ENCODE results near the gene RAB6A. TPM values are rescaled to one million over a fixed set of nuclear protein-coding genes. Genes with fewer than 3 reads are reported as not detected.

Gene RAB6A
- total RNA-seq = 100 to 1,000 TPM in 1 of 2 experiments, 10 to 100 TPM in 1; 97.7 to 101 TPM

- peak; percentile 95 for ATAC-seq
- ChIA-PET CTCF (interaction anchor here (1.0 to 2.4 kb wide), 5 partner anchors 18 to 135 kb away, joined by 3 to 26 read pairs (median 3); partner anchors contain the start of gene MRPL48), POLR2A (interaction anchor here (0.5 to 4.1 kb wide), 5 partner anchors 11 to 394 kb away, joined by 3 to 44 read pairs (median 5); partner anchors contain the start of gene MRPL48)
- DNase-seq = peak; percentile 100
- H3K9me3 Mint-ChIP-seq (ENCODE audit: insufficient read depth) = no peaks in the 10 kb centered on the region
- peaks cover 24% of the 10 kb centered on the region for H3K4me1 Mint-ChIP-seq (ENCODE audit: low read depth)
- H3K27ac Mint-ChIP-seq = peak within 1 kb of the TSS; percentile 87
- peaks cover 9% of the 10 kb centered on the region for H3K36me3 Mint-ChIP-seq (ENCODE audit: low read depth)
- peak within 1 kb of the TSS; percentile 85 for H3K4me3 Mint-ChIP-seq
- no peaks in the 10 kb centered on the region for H3K27me3 Mint-ChIP-seq (ENCODE audit: low read depth)
Measured at GRCh38 chr11:73760679-73761402, at the start of gene RAB6A. Gene RAB6A, minus strand, starts transcription at chr11:73761074. Its CDS starts 439 bp downstream, at chr11:73760635.

- H3K9me3 Mint-ChIP-seq (ENCODE audit: insufficient read depth) = no peaks in the 10 kb centered on the region
- no peak overlapping the region for H3K4me3 Mint-ChIP-seq
- H3K27me3 Mint-ChIP-seq (ENCODE audit: low read depth) = no peaks in the 10 kb centered on the region
- ChIA-PET POLR2A (no interaction called here), CTCF (no interaction called here)
- DNase-seq (no peak), ATAC-seq (no peak)
- H3K4me1 Mint-ChIP-seq (ENCODE audit: low read depth) = no peaks in the 10 kb centered on the region
- H3K27ac Mint-ChIP-seq = no peak overlapping the region
- H3K36me3 Mint-ChIP-seq (ENCODE audit: low read depth) = peaks cover 27% of the 10 kb centered on the region
Measured at GRCh38 chr11:73810637-73811036, 49.8 kb upstream of the RAB6A start.

DNA sequence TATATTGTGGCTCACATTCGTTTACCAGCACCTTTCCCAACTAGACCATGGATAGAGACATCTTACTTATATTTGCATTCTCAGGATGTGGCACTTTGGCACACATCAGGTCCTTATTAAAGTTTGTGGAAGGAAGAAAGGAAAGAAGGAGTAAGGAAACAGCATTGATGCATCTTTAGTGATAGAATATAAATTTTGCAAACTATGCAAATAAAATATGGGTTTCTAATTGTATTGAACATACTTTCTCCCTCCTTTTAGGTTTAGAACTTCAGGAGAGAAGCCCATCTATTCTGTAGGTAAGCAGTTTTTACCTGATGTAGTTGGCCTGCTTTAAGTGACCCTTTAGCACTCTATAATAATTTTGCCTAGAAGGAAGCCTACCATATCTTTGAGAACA lies 47.2 kb upstream of the RAB6A start:
- Mint-ChIP-seq H3K27ac (no peak overlapping the region), H3K4me3 (no peak overlapping the region), H3K36me3 (ENCODE audit: low read depth) (peaks cover 23% of the 10 kb centered on the region), H3K9me3 (ENCODE audit: insufficient read depth) (no peaks in the 10 kb centered on the region), H3K27me3 (ENCODE audit: low read depth) (no peaks in the 10 kb centered on the region), H3K4me1 (ENCODE audit: low read depth) (no peaks in the 10 kb centered on the region)
- CTCF ChIA-PET = no interaction called here
- ATAC-seq (no peak), DNase-seq (no peak)
- POLR2A ChIA-PET = no interaction called here

DNA sequence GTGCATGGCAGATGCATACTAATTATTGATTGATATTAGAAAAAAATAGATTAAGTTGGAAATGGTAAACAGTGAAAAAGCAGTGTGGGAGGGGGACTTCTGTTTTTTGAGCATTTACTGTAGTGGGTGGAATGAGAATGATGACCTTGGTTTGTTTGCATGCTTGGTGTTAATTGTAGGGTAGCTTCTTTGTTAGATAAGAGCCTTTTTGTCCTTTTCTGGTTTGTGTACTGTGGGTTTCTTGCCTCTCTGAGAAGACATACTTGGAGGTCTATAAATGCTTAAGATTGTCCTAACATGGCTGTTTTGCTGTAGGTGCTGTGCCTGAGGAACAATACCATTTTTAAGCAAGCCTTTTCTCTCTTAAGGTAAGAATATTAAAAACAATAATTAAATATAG lies 43.8 kb upstream of the RAB6A start:
- peaks cover 14% of the 10 kb centered on the region for H3K36me3 Mint-ChIP-seq (ENCODE audit: low read depth)
- ATAC-seq (no peak), DNase-seq (no peak)
- H3K27me3 Mint-ChIP-seq (ENCODE audit: low read depth) = no peaks in the 10 kb centered on the region
- no peaks in the 10 kb centered on the region for H3K9me3 Mint-ChIP-seq (ENCODE audit: insufficient read depth)
- no peaks in the 10 kb centered on the region for H3K4me1 Mint-ChIP-seq (ENCODE audit: low read depth)
- ChIA-PET POLR2A (no interaction called here), CTCF (no interaction called here)
- no peak overlapping the region for H3K4me3 Mint-ChIP-seq
- H3K27ac Mint-ChIP-seq = peak overlapping the region; percentile 36

GRCh38 chr11:73801136-73801535 lies 40.3 kb upstream of the RAB6A start:
- POLR2A ChIA-PET = no interaction called here
- no peak overlapping the region for H3K4me3 Mint-ChIP-seq
- H3K27ac Mint-ChIP-seq = no peak overlapping the region
- H3K27me3 Mint-ChIP-seq (ENCODE audit: low read depth) = no peaks in the 10 kb centered on the region
- H3K36me3 Mint-ChIP-seq (ENCODE audit: low read depth) = peaks cover 5% of the 10 kb centered on the region
- DNase-seq = no peak
- no peaks in the 10 kb centered on the region for H3K4me1 Mint-ChIP-seq (ENCODE audit: low read depth)
- CTCF ChIA-PET = no interaction called here
- H3K9me3 Mint-ChIP-seq (ENCODE audit: insufficient read depth) = no peaks in the 10 kb centered on the region
- no peak for ATAC-seq

GRCh38 chr11:73800276-73800806 lies 39.5 kb upstream of the RAB6A start:
- no peak for ATAC-seq
- POLR2A ChIA-PET = no interaction called here

DNA sequence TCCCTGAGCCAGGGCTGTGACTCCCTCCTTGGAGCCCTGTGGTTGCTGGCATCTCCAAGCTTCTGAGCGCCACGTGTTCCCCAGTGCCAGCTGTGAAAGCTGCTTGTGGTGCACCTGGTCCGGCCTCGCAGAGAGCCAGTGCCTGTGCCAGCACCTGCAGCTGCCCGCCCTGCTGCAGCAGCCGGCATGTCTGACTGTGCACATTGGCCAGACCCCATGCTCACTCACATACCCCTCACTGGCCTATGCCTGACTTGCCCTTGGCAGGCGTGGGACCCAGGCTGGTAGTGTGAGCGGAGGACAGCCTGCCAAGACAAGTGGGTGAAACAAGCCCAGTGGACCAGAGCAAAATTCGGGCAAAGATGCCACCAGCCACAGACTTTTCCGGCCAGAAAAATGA lies 36.6 kb upstream of the RAB6A start:
- CTCF ChIA-PET = no interaction called here
- no peak for ATAC-seq
- Mint-ChIP-seq H3K4me1 (ENCODE audit: low read depth) (peaks cover 3% of the 10 kb centered on the region), H3K27me3 (ENCODE audit: low read depth) (no peaks in the 10 kb centered on the region), H3K9me3 (ENCODE audit: insufficient read depth) (no peaks in the 10 kb centered on the region), H3K4me3 (no peak overlapping the region), H3K36me3 (ENCODE audit: low read depth) (peaks cover 2% of the 10 kb centered on the region), H3K27ac (no peak overlapping the region)
- POLR2A ChIA-PET = interaction anchor here (1.3 kb wide), 1 partner anchor 9 kb away, joined by 8 read pairs; no protein-coding TSS in a partner anchor
- no peak for DNase-seq

More at GRCh38 chr11:73800276-73800806, 39.5 kb upstream of the RAB6A start:
- Mint-ChIP-seq H3K9me3 (ENCODE audit: insufficient read depth) (no peaks in the 10 kb centered on the region), H3K4me3 (no peak overlapping the region), H3K27ac (no peak overlapping the region), H3K27me3 (ENCODE audit: low read depth) (no peaks in the 10 kb centered on the region), H3K36me3 (ENCODE audit: low read depth) (peaks cover 2% of the 10 kb centered on the region), H3K4me1 (ENCODE audit: low read depth) (no peaks in the 10 kb centered on the region)
- CTCF ChIA-PET = no interaction called here
- no peak for DNase-seq

- Mint-ChIP-seq H3K27me3 (ENCODE audit: low read depth) (no peaks in the 10 kb centered on the region), H3K4me3 (no peak overlapping the region), H3K9me3 (ENCODE audit: insufficient read depth) (no peaks in the 10 kb centered on the region), H3K4me1 (ENCODE audit: low read depth) (peaks cover 12% of the 10 kb centered on the region), H3K27ac (no peak overlapping the region), H3K36me3 (ENCODE audit: low read depth) (peaks cover 6% of the 10 kb centered on the region)
- ChIA-PET CTCF (interaction anchor here (0.6 kb wide), 1 partner anchor 9 kb away, joined by 3 read pairs; no protein-coding TSS in a partner anchor), POLR2A (no interaction called here)
- DNase-seq = no peak
- ATAC-seq = no peak
Measured at GRCh38 chr11:73795925-73796632, 35.2 kb upstream of the RAB6A start.

DNA sequence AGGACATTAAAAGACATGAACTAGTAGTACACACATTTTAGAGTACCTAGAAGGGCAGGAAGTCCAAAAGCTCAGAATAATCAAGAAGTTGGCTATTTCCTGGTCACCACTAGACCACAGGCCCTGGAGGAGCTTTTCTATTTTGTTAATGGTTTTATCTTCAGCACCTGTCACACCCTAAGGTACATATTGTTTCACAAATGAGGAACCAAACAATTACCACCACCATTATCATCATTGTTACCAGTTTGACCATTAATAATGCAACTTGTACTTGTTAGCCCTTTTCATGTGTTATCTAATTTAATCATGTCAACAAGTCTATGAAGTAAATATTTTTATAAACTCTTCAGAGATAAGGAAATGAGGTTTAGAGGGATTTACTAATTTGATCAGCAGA lies 31.7 kb upstream of the RAB6A start:
- no peak for DNase-seq
- Mint-ChIP-seq H3K27ac (peak overlapping the region; percentile 20), H3K4me1 (ENCODE audit: low read depth) (peaks cover 28% of the 10 kb centered on the region), H3K36me3 (ENCODE audit: low read depth) (peaks cover 10% of the 10 kb centered on the region), H3K4me3 (no peak overlapping the region), H3K27me3 (ENCODE audit: low read depth) (no peaks in the 10 kb centered on the region), H3K9me3 (ENCODE audit: insufficient read depth) (no peaks in the 10 kb centered on the region)
- no peak for ATAC-seq
- CTCF ChIA-PET = no interaction called here
- POLR2A ChIA-PET = no interaction called here

- Mint-ChIP-seq H3K4me3 (peak overlapping the region; percentile 100), H3K4me1 (ENCODE audit: low read depth) (peaks cover 42% of the 10 kb centered on the region), H3K9me3 (ENCODE audit: insufficient read depth) (no peaks in the 10 kb centered on the region), H3K36me3 (ENCODE audit: low read depth) (peaks cover 10% of the 10 kb centered on the region), H3K27me3 (ENCODE audit: low read depth) (no peaks in the 10 kb centered on the region), H3K27ac (peak overlapping the region; percentile 53)
- no peak for ATAC-seq
- ChIA-PET CTCF (no interaction called here), POLR2A (no interaction called here)
- no peak for DNase-seq
Measured at GRCh38 chr11:73789279-73789670, 28.4 kb upstream of the RAB6A start.

- peak; percentile 93 for DNase-seq
- ChIA-PET POLR2A (interaction anchor here (0.6 to 2.4 kb wide), 9 partner anchors 8 to 355 kb away, joined by 3 to 15 read pairs (median 5); partner anchors contain the start of gene RAB6A), CTCF (interaction anchor here (1.1 to 1.8 kb wide), 3 partner anchors 9 to 69 kb away, joined by 3 to 10 read pairs (median 5); partner anchors contain the start of gene RAB6A)
- peaks cover 10% of the 10 kb centered on the region for H3K36me3 Mint-ChIP-seq (ENCODE audit: low read depth)
- peaks cover 45% of the 10 kb centered on the region for H3K4me1 Mint-ChIP-seq (ENCODE audit: low read depth)
- H3K4me3 Mint-ChIP-seq = peak within 1 kb of the TSS; percentile 100
- no peaks in the 10 kb centered on the region for H3K9me3 Mint-ChIP-seq (ENCODE audit: insufficient read depth)
- peak within 1 kb of the TSS; percentile 100 for H3K27ac Mint-ChIP-seq
- H3K27me3 Mint-ChIP-seq (ENCODE audit: low read depth) = no peaks in the 10 kb centered on the region
- ATAC-seq = peak; percentile 100
Measured at GRCh38 chr11:73787643-73788558, 27.0 kb upstream of the RAB6A start, which contains the start of gene MRPL48. Gene MRPL48, plus strand, starts transcription at chr11:73787874. Its CDS starts 98 bp downstream, at chr11:73787972.
